HepG2 (cell line): Measurements from ENCODE around the gene RNASE13. TPM values are rescaled to one million over a fixed set of nuclear protein-coding genes. Genes with fewer than 3 reads are reported as not detected.
A peak's percentile ranks its signal among the peaks of the same experiment; 100 is the strongest.

ENCODE experiments used
- CREB3 ChIP-seq: sonication (generic); formaldehyde crosslinking; IDR thresholded peaks from 2 replicates; pipeline ENCODE4 v1.5.0; 2020; ENCODE audit warnings: missing genetic modification reagents
- HHEX ChIP-seq: IDR thresholded peaks from 2 replicates; pipeline ENCODE4 v1.6.1; 2016; ENCODE audit warnings: control low read depth
- HOXA5 ChIP-seq: sonication (generic); formaldehyde crosslinking; IDR thresholded peaks from 2 replicates; pipeline ENCODE4 v1.4.0; 2020; ENCODE audit warnings: missing genetic modification reagents
- JUN ChIP-seq: sonication (generic); formaldehyde crosslinking; IDR thresholded peaks from 2 replicates; pipeline ENCODE4 v1.4.0; 2020; ENCODE audit warnings: mild to moderate bottlenecking, missing genetic modification reagents
- TRIM22 ChIP-seq: fragments of 450-650 bp; IDR thresholded peaks from 2 replicates; pipeline ENCODE4 v1.6.1; 2017
- YY1 ChIP-seq: IDR thresholded peaks from 2 replicates; pipeline ENCODE4 v1.6.1; 2011; ENCODE audit warnings: low read length, low read depth, moderate library complexity, mild to moderate bottlenecking; ENCODE audit not compliant: insufficient read depth, insufficient replicate concordance
- ZBTB8A ChIP-seq: sonication (generic); formaldehyde crosslinking; IDR thresholded peaks from 2 replicates; pipeline ENCODE4 v1.4.0; 2020; ENCODE audit warnings: mild to moderate bottlenecking, low read depth, missing genetic modification reagents, borderline replicate concordance
- polyA plus RNA-seq, 8 experiments: library from polyadenylated mRNA; depleted of rRNA in 3 of 8; stranded (reverse) in 7 of 8; unstranded in 1 of 8; fragments of >200 nt; fragmentation: Illumina TruSeq in 4 of 8; extraction: Trizol in 4 of 8; gene quantifications; 2 replicates each; pipeline versions ENCODE4 v1.2.1 to v1.2.3, GENCODE V29; 2011 to 2016; ENCODE audit warnings: low read depth in 4 of 8, missing spikeins in 1 of 8, mixed read lengths in 1 of 8; ENCODE audit not compliant: insufficient read depth in 1 of 8
- total RNA-seq, 5 experiments: library from RNA; depleted of rRNA; stranded (reverse); fragments of >200 nt; fragmentation: Illumina TruSeq; extraction: Trizol; gene quantifications; 2 replicates each; pipeline ENCODE4 v1.2.3, GENCODE V29; 2016; ENCODE audit warnings: low read depth in 1 of 5
- TF ChIP-seq, protein P1 (sequence below): sonication (generic); formaldehyde crosslinking; IDR thresholded peaks from 2 replicates; pipeline ENCODE4 v1.5.1; 2020; ENCODE audit warnings: missing genetic modification reagents, mild to moderate bottlenecking, borderline replicate concordance
- TF ChIP-seq, protein P2 (sequence below): IDR thresholded peaks from 2 replicates; pipeline ENCODE4 v1.6.1; 2012; ENCODE audit warnings: low read length, improper control_type of control experiment
- TF ChIP-seq, protein P3 (sequence below): sonication (generic); formaldehyde crosslinking; IDR thresholded peaks from 2 replicates; pipeline ENCODE4 v1.4.0; 2020; ENCODE audit warnings: missing genetic modification reagents
- TF ChIP-seq, protein P4 (sequence below): sonication (generic); formaldehyde crosslinking; IDR thresholded peaks from 2 replicates; pipeline ENCODE4 v1.8.0; 2022; ENCODE audit warnings: mild to moderate bottlenecking, missing genetic modification reagents
- TF ChIP-seq, protein P5 (sequence below): sonication (generic); formaldehyde crosslinking; IDR thresholded peaks from 2 replicates; pipeline ENCODE4 v1.4.0; 2020; ENCODE audit warnings: mild to moderate bottlenecking, missing genetic modification reagents, borderline replicate concordance

Gene RNASE13
- total and polyA plus RNA-seq, 2 of the 13 experiments (the other 11 are each of a cell fraction or from before 2014, with no cell fraction given), result 1.0 TPM; not detected in 1

- TF ChIP-seq TRIM22, result no peak
- no peak; the same call in 1 of the 2 replicates for TF ChIP-seq HOXA5 (CRISPR knock-in tag)
- no peak for TF ChIP-seq YY1
- TF ChIP-seq, protein P1, sequence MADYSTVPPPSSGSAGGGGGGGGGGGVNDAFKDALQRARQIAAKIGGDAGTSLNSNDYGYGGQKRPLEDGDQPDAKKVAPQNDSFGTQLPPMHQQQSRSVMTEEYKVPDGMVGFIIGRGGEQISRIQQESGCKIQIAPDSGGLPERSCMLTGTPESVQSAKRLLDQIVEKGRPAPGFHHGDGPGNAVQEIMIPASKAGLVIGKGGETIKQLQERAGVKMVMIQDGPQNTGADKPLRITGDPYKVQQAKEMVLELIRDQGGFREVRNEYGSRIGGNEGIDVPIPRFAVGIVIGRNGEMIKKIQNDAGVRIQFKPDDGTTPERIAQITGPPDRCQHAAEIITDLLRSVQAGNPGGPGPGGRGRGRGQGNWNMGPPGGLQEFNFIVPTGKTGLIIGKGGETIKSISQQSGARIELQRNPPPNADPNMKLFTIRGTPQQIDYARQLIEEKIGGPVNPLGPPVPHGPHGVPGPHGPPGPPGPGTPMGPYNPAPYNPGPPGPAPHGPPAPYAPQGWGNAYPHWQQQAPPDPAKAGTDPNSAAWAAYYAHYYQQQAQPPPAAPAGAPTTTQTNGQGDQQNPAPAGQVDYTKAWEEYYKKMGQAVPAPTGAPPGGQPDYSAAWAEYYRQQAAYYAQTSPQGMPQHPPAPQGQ, result no peak
- TF ChIP-seq JUN (CRISPR knock-in tag), result no peak
- TF ChIP-seq, protein P2, sequence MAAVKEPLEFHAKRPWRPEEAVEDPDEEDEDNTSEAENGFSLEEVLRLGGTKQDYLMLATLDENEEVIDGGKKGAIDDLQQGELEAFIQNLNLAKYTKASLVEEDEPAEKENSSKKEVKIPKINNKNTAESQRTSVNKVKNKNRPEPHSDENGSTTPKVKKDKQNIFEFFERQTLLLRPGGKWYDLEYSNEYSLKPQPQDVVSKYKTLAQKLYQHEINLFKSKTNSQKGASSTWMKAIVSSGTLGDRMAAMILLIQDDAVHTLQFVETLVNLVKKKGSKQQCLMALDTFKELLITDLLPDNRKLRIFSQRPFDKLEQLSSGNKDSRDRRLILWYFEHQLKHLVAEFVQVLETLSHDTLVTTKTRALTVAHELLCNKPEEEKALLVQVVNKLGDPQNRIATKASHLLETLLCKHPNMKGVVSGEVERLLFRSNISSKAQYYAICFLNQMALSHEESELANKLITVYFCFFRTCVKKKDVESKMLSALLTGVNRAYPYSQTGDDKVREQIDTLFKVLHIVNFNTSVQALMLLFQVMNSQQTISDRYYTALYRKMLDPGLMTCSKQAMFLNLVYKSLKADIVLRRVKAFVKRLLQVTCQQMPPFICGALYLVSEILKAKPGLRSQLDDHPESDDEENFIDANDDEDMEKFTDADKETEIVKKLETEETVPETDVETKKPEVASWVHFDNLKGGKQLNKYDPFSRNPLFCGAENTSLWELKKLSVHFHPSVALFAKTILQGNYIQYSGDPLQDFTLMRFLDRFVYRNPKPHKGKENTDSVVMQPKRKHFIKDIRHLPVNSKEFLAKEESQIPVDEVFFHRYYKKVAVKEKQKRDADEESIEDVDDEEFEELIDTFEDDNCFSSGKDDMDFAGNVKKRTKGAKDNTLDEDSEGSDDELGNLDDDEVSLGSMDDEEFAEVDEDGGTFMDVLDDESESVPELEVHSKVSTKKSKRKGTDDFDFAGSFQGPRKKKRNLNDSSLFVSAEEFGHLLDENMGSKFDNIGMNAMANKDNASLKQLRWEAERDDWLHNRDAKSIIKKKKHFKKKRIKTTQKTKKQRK, result no peak
- TF ChIP-seq ZBTB8A, result no peak
- no peak for TF ChIP-seq HHEX (CRISPR knock-in tag)
- TF ChIP-seq, protein P3, sequence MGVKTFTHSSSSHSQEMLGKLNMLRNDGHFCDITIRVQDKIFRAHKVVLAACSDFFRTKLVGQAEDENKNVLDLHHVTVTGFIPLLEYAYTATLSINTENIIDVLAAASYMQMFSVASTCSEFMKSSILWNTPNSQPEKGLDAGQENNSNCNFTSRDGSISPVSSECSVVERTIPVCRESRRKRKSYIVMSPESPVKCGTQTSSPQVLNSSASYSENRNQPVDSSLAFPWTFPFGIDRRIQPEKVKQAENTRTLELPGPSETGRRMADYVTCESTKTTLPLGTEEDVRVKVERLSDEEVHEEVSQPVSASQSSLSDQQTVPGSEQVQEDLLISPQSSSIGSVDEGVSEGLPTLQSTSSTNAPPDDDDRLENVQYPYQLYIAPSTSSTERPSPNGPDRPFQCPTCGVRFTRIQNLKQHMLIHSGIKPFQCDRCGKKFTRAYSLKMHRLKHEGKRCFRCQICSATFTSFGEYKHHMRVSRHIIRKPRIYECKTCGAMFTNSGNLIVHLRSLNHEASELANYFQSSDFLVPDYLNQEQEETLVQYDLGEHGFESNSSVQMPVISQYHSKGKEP (CRISPR knock-in tag), result no peak
- TF ChIP-seq, protein P4, sequence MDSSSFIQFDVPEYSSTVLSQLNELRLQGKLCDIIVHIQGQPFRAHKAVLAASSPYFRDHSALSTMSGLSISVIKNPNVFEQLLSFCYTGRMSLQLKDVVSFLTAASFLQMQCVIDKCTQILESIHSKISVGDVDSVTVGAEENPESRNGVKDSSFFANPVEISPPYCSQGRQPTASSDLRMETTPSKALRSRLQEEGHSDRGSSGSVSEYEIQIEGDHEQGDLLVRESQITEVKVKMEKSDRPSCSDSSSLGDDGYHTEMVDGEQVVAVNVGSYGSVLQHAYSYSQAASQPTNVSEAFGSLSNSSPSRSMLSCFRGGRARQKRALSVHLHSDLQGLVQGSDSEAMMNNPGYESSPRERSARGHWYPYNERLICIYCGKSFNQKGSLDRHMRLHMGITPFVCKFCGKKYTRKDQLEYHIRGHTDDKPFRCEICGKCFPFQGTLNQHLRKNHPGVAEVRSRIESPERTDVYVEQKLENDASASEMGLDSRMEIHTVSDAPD (CRISPR knock-in tag), result no peak
- TF ChIP-seq, protein P5, sequence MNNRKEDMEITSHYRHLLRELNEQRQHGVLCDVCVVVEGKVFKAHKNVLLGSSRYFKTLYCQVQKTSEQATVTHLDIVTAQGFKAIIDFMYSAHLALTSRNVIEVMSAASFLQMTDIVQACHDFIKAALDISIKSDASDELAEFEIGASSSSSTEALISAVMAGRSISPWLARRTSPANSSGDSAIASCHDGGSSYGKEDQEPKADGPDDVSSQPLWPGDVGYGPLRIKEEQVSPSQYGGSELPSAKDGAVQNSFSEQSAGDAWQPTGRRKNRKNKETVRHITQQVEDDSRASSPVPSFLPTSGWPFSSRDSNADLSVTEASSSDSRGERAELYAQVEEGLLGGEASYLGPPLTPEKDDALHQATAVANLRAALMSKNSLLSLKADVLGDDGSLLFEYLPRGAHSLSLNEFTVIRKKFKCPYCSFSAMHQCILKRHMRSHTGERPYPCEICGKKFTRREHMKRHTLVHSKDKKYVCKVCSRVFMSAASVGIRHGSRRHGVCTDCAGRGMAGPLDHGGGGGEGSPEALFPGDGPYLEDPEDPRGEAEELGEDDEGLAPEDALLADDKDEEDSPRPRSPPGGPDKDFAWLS (CRISPR knock-in tag), result no peak
- peak; percentile 77; the same call in 1 of the 2 replicates for TF ChIP-seq CREB3
Observed at GRCh38 chr14:21024585-21025370, 9.8 kb downstream of the RNASE13 start, which contains the start of gene NDRG2 (continued).
